Renal cortical epithelial cell (primary cell): ENCODE results near the gene CLTC. TPM values are rescaled to one million over a fixed set of nuclear protein-coding genes. Genes with fewer than 3 reads are reported as not detected.
"Not testable (repeated sequence)": the region's sequence is repeated elsewhere in the genome, so short reads cannot be mapped to it uniquely, and the experiment has no call there.

Experiments
- DNase-seq: peaks from one replicate; pipeline ENCODE4 v3.0.0-alpha.2; 2011; ENCODE audit warnings: low read depth
- total RNA-seq: library from RNA; depleted of rRNA; stranded (reverse); fragments of >200 nt; gene quantifications from 2 replicates; pipeline ENCODE4 v1.2.3, GENCODE V29; 2014

CLTC gene
- total RNA-seq, 1 donor from 2014 or later, result 1,044 TPM

- peak; percentile 41 for DNase-seq
These were observed 15.2 kb downstream of the CLTC start for GRCh38 chr17:59634632-59635541.

GRCh38 chr17:59637611-59638310, 18.1 kb downstream of the CLTC start:
- DNase-seq, result no peak

GRCh38 chr17:59638553-59638952, 18.9 kb downstream of the CLTC start:
- no peak for DNase-seq

- DNase-seq, result peak; percentile 62
These were observed 22.2 kb downstream of the CLTC start for GRCh38 chr17:59641799-59642484.

- DNase-seq, result no peak
These were observed 22.9 kb downstream of the CLTC start for GRCh38 chr17:59642565-59642964.

- DNase-seq, result peak; percentile 88
These were observed 23.8 kb downstream of the CLTC start for GRCh38 chr17:59643159-59644140.

- no peak for DNase-seq
These were observed 27.6 kb downstream of the CLTC start for GRCh38 chr17:59647288-59647687.

GRCh38 chr17:59649886-59650285, 30.2 kb downstream of the CLTC start:
- DNase-seq, result no peak

GRCh38 chr17:59650642-59651041, 30.9 kb downstream of the CLTC start:
- DNase-seq, result no peak

- DNase-seq, result peak; percentile 70
These were observed 31.7 kb downstream of the CLTC start for GRCh38 chr17:59651346-59651745.

- no peak for DNase-seq
These were observed 32.4 kb downstream of the CLTC start for GRCh38 chr17:59652119-59652518.

GRCh38 chr17:59656624-59657023, 36.9 kb downstream of the CLTC start:
- not testable (repeated sequence) for DNase-seq

- DNase-seq, result peak; percentile 61
These were observed 46.5 kb downstream of the CLTC start for GRCh38 chr17:59666235-59666634.

GRCh38 chr17:59668816-59669215, 49.1 kb downstream of the CLTC start:
- peak; percentile 97 for DNase-seq

GRCh38 chr17:59669411-59669810, 49.7 kb downstream of the CLTC start:
- peak; percentile 94 for DNase-seq

- DNase-seq, result no peak
These were observed 50.2 kb downstream of the CLTC start for GRCh38 chr17:59669944-59670343.

- DNase-seq, result peak; percentile 70
These were observed 51.7 kb downstream of the CLTC start for GRCh38 chr17:59671386-59671785.

- no peak for DNase-seq
These were observed 55.5 kb downstream of the CLTC start for GRCh38 chr17:59675231-59675630.

GRCh38 chr17:59676716-59677115, 57.0 kb downstream of the CLTC start:
- no peak for DNase-seq

- DNase-seq, result no peak
These were observed 59.2 kb downstream of the CLTC start for GRCh38 chr17:59678918-59679317.

- no peak for DNase-seq
These were observed 60.6 kb downstream of the CLTC start for GRCh38 chr17:59680314-59680713.
